Measurements from ENCODE around the gene SPATA31A5. TPM values are rescaled to one million over a fixed set of nuclear protein-coding genes. Genes with fewer than 3 reads are reported as not detected.
"Not testable (repeated sequence)": the region's sequence is repeated elsewhere in the genome, so short reads cannot be mapped to it uniquely, and the experiment has no call there.

The SPATA31A5 gene
- total RNA-seq, result not detected in 2 replicates

DNA sequence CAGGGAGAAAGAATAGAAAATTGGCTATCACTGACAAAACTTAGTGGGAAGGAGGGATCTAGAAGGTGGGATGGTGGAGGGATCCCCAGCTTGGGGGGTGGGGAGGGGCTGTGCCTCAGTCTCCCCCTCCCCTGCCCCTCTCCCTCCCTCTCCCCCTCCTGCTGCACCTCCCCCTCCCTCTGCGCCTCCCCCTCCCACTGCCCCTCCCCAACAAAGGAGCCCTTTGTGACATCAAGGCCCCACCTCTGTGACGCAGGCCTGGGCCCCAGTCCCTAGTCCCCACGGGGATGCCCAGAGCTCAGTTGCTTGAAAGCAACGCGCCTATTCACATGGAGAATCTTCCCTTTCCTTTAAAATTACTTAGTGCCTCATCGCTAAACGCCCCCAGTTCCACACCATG lies at the start of gene SPATA31A5:
Gene SPATA31A5 (plus strand): TSS at position 301 of the 400 bp plus-strand sequence. CDS start 29 bp downstream, at position 330.
- not testable (repeated sequence) for DNase-seq (ENCODE audit: low read depth, low spot score)

DNA sequence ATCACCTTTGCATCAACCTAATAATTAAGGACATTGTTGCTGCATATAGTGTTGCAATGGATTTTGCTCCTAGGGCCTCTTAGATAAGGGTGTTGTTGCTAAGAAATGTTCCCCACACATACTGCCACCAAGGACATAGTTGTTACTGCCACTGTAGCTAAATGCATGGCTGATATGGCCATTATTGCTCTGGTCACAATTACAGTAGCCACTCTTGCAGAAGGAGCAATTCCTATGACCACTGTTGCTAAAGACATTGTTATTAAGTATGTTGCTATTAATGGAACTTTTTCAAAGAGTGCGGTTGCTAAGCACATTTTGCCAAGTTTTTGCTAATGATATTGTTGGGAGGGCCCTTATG lies 48.8 kb downstream of the SPATA31A5 start:
- DNase-seq (ENCODE audit: low read depth, low spot score), result not testable (repeated sequence)

DNA sequence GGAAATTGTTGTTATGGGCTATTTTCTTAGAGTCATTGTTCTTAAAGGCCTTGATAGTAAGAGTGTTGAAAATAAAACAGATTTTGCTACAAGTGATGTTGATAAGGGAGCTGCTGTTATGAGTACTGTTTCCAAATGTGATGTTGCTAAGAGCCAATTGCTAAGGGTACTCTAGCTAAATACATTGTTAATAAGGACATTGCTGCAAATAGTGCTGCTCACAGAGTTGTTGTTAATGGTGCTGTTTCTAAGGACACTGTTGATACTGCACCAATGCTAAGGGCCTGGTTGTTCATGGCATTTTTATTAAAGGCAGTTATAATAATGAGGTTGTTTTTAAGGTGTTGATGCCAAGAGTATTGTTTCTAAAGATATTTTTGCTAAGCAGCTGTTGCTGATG lies 52.2 kb downstream of the SPATA31A5 start:
- not testable (repeated sequence) for DNase-seq (ENCODE audit: low read depth, low spot score)
